Measurements from ENCODE around the gene PLOD2.

PLOD2 gene

DNA sequence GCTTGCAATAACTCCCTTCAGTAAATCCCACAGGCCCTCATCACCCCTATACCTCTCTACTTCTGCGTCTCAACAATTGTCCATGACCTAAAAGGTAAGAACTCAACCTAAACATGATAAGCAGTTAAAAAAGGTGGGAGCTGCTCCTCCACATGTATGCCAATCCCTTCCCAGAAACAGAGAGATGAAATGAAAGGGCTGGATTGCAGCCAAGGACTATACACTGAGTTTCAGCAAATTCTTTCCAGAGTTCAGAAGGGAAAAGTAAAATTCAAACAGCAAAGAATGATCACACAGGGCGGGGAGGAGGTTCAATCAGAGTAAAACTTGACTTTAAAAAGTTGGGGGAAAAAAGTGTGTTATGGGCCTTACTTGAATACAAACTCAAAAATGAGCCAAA is 27.5 kb downstream of the PLOD2 start:
- no peak for TF ChIP-seq POLR2A (IDR thresholded peaks at IDR 0.05; ENCODE audit: low read depth, low read length)
- no peak for TF ChIP-seq SPI1 (IDR thresholded peaks at IDR 0.05; ENCODE audit: low read depth, low read length)
- no peak for TF ChIP-seq PAX5 (IDR thresholded peaks at IDR 0.05; ENCODE audit: insufficient read depth, low read length, severe bottlenecking)
- no peak for TF ChIP-seq POLR2AphosphoS5 (IDR thresholded peaks at IDR 0.05; ENCODE audit: low read depth, low read length)
- TF ChIP-seq TAF1 (IDR thresholded peaks at IDR 0.05; ENCODE audit: low read depth, low read length), result no peak
- no peak for TF ChIP-seq POU2F2 (IDR thresholded peaks at IDR 0.05; ENCODE audit: low read depth, low read length)
- DNase-seq (ENCODE audit: insufficient read length, low spot score), result no peak
- FAIRE-seq, result no peak

DNA sequence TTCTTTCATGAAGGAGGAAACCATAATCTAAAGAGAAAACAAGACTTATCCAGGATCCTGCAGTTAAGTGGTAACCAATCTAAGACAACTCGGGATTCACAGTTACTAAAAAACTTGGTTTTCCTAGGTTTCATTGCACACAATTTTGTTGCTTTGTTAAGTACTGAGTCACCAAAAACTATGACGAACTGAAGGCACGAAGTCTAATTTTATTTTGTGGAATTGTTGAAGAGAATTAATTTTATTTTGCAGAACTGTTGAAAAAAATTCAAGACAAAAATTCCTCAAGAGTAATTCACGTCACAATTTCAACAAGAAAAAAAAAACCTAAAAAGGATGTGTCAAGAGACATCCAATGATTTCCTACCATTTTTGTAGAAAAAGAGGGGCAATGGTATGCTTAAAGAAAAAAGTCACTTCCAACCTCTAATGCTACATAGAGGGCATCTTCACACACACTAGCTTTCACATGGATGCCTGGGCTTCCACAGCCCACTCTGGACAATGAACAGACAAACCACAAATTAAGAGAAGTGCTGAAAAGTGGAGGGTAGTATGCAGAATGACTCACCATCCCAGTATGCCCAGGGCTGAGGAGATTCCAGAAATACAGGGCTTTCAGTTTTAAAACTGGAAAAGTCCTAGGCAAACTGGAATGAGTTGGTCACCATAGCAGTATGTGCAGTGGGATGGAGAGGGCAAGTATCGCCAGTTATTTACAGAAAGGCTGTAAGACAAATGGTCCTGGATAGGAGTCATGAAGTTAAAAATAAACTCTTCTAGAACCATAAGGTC is 29.2 kb downstream of the PLOD2 start:
- no peak for TF ChIP-seq PAX5 (IDR thresholded peaks at IDR 0.05; ENCODE audit: insufficient read depth, low read length, severe bottlenecking)
- FAIRE-seq (no peak), DNase-seq (ENCODE audit: insufficient read length, low spot score) (no peak)

DNA sequence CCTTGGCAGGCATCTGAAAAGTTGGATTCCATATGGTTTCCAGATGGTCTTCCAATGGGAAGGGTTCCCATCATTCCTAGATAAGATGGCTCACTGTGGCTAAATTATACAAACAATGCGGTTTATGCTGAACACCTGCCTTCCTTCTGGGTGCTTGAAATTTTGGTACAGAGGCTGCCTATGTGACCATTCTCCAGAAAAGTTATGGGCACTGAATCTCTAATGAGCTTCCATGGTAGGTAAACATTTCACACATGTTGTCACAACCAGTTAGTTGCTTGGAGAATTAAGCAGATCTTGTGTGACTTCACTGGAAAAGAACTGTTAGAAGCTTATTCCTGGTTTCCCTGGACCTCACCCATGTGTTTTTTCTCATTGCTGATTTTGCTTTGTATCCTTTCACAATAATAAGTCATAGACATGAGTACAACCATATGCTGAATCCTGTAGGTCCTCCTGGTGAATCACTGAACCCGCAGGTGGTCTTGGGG is 30.1 kb downstream of the PLOD2 start:
- FAIRE-seq, result no peak
- no peak for DNase-seq (ENCODE audit: insufficient read length, low spot score)
- TF ChIP-seq POLR2AphosphoS5 (IDR thresholded peaks at IDR 0.05; ENCODE audit: low read depth, low read length) (no peak), POU2F2 (IDR thresholded peaks at IDR 0.05; ENCODE audit: low read depth, low read length) (no peak), SPI1 (IDR thresholded peaks at IDR 0.05; ENCODE audit: low read depth, low read length) (no peak), POLR2A (IDR thresholded peaks at IDR 0.05; ENCODE audit: low read depth, low read length) (no peak), PAX5 (IDR thresholded peaks at IDR 0.05; ENCODE audit: insufficient read depth, low read length, severe bottlenecking) (no peak), TAF1 (IDR thresholded peaks at IDR 0.05; ENCODE audit: low read depth, low read length) (no peak)

DNA sequence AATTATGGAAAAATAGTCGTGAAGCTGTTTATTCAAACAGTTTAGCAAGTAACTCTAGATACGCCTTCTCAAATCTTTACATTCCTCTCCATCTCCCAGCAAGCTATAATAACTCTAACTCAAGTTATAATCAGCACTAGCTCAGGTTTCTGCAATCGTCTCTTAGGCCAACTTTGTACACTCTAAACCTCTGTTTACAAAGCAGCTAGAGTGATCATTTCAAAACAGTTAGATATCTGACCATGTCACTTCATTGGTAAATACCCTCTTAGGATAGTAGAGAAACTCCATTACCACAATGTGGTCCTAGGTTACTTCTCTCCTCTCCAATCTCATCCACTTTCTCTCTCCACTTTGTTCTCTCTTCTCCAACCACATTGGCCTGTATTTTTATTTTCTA is 31.2 kb downstream of the PLOD2 start:
- no peak for TF ChIP-seq PAX5 (IDR thresholded peaks at IDR 0.05; ENCODE audit: insufficient read depth, low read length, severe bottlenecking)
- TF ChIP-seq POU2F2 (IDR thresholded peaks at IDR 0.05; ENCODE audit: low read depth, low read length), result no peak
- TF ChIP-seq POLR2A (IDR thresholded peaks at IDR 0.05; ENCODE audit: low read depth, low read length), result no peak
- TF ChIP-seq SPI1 (IDR thresholded peaks at IDR 0.05; ENCODE audit: low read depth, low read length), result no peak
- TF ChIP-seq POLR2AphosphoS5 (IDR thresholded peaks at IDR 0.05; ENCODE audit: low read depth, low read length), result no peak
- TF ChIP-seq TAF1 (IDR thresholded peaks at IDR 0.05; ENCODE audit: low read depth, low read length), result no peak
- FAIRE-seq (no peak), DNase-seq (ENCODE audit: insufficient read length, low spot score) (no peak)

DNA sequence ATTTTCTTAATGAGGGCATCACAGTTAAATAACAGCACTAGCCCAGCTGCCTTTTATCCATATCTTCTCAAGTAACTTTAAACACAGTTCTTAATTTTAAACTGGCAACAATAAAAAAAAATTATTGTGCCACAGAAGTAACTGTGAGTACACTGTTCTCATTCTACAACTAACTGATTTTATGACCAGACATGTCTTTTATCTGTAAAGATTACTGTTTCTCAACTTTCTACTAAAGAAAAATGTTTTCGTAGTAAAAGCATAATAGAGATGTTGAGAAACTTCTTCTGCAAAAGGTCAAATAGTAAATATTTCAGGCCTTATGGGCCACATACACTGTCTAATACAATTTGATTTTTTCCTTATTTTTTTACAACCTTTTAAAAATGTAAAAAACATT is 32.0 kb downstream of the PLOD2 start:
- TF ChIP-seq PAX5 (IDR thresholded peaks at IDR 0.05; ENCODE audit: insufficient read depth, low read length, severe bottlenecking) (no peak), SPI1 (IDR thresholded peaks at IDR 0.05; ENCODE audit: low read depth, low read length) (no peak), POU2F2 (IDR thresholded peaks at IDR 0.05; ENCODE audit: low read depth, low read length) (no peak), POLR2AphosphoS5 (IDR thresholded peaks at IDR 0.05; ENCODE audit: low read depth, low read length) (no peak), POLR2A (IDR thresholded peaks at IDR 0.05; ENCODE audit: low read depth, low read length) (no peak), TAF1 (IDR thresholded peaks at IDR 0.05; ENCODE audit: low read depth, low read length) (no peak)
- no peak for DNase-seq (ENCODE audit: insufficient read length, low spot score)
- no peak for FAIRE-seq

DNA sequence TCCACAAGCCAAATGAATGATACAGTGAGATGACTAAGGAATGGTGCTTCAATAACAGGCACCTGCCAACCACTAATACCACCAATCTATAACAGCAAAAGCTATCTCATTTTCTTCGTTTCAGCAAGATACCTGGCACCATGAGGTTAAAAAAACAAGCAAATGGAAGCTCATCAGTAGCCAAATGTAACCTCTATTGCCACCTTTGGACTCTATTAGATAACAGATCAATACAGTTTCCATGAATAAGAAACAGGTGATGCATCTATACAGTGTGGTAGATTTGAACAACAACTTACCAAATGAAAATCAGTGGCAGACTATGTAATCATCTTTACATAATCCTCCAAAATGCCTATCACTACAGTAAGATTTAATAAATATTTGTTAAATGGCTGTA is 32.8 kb downstream of the PLOD2 start:
- TF ChIP-seq TAF1 (IDR thresholded peaks at IDR 0.05; ENCODE audit: low read depth, low read length) (no peak), POU2F2 (IDR thresholded peaks at IDR 0.05; ENCODE audit: low read depth, low read length) (no peak), PAX5 (IDR thresholded peaks at IDR 0.05; ENCODE audit: insufficient read depth, low read length, severe bottlenecking) (no peak), POLR2AphosphoS5 (IDR thresholded peaks at IDR 0.05; ENCODE audit: low read depth, low read length) (no peak)

DNA sequence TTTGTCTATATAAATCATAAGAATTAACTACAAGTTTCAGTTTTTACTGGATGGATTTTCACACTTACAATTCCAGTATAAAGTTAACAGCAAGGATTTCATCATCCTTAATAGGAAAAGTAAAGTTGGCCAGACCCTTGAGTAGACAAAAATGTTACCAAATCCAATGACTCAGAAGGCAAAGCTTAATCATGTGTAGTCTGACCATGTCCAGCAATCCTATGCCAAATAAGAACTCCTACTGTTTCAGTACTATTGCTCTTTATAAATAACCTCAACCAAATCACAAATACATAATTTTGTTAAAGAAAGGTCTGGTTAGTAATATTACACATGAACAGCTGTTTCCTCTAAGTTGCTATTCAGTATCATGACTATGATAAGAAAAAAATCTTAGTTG is 35.0 kb downstream of the PLOD2 start:
- TF ChIP-seq POLR2A (IDR thresholded peaks at IDR 0.05; ENCODE audit: low read depth, low read length), result no peak
- no peak for TF ChIP-seq TAF1 (IDR thresholded peaks at IDR 0.05; ENCODE audit: low read depth, low read length)
- no peak for TF ChIP-seq POLR2AphosphoS5 (IDR thresholded peaks at IDR 0.05; ENCODE audit: low read depth, low read length)
- TF ChIP-seq SPI1 (IDR thresholded peaks at IDR 0.05; ENCODE audit: low read depth, low read length), result no peak
- TF ChIP-seq PAX5 (IDR thresholded peaks at IDR 0.05; ENCODE audit: insufficient read depth, low read length, severe bottlenecking), result no peak
- TF ChIP-seq POU2F2 (IDR thresholded peaks at IDR 0.05; ENCODE audit: low read depth, low read length), result no peak
- FAIRE-seq, result no peak
- DNase-seq (ENCODE audit: insufficient read length, low spot score), result no peak

More for the DNA sequence above, 32.8 kb downstream of the PLOD2 start:
- FAIRE-seq (no peak), DNase-seq (ENCODE audit: insufficient read length, low spot score) (no peak)

DNA sequence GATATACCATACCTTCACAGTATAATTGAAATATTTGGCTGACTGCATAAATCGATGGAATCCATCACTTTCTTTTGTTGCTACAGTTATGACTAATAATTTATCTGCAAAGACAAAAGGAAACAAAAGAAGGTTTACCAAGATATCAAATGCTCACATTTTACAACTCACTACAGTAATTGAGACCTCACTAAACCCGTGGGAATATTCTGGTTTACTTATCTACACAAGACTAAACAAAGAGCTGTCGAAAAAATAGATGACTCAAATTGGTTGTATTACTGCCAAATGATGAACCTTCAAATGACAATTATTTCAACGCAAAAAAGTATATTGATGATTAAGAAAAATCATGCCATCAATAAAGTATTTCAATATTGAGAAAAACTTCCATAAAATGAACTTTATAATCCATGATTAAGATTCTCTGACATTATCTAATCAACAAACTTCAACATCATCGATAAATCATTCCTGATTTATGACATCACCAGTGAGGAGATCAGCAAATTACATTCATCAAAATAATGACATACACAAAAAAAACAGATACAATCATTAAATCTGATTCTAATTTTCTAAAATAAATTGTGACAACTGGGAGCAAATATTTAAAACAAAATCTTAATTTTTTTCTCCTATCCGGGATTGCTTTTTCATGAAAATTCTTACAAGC is 36.7 kb downstream of the PLOD2 start:
- DNase-seq (ENCODE audit: insufficient read length, low spot score) (no peak), FAIRE-seq (no peak)
- TF ChIP-seq POLR2A (IDR thresholded peaks at IDR 0.05; ENCODE audit: low read depth, low read length) (no peak), POLR2AphosphoS5 (IDR thresholded peaks at IDR 0.05; ENCODE audit: low read depth, low read length) (no peak), TAF1 (IDR thresholded peaks at IDR 0.05; ENCODE audit: low read depth, low read length) (no peak), PAX5 (IDR thresholded peaks at IDR 0.05; ENCODE audit: insufficient read depth, low read length, severe bottlenecking) (no peak), SPI1 (IDR thresholded peaks at IDR 0.05; ENCODE audit: low read depth, low read length) (no peak)

DNA sequence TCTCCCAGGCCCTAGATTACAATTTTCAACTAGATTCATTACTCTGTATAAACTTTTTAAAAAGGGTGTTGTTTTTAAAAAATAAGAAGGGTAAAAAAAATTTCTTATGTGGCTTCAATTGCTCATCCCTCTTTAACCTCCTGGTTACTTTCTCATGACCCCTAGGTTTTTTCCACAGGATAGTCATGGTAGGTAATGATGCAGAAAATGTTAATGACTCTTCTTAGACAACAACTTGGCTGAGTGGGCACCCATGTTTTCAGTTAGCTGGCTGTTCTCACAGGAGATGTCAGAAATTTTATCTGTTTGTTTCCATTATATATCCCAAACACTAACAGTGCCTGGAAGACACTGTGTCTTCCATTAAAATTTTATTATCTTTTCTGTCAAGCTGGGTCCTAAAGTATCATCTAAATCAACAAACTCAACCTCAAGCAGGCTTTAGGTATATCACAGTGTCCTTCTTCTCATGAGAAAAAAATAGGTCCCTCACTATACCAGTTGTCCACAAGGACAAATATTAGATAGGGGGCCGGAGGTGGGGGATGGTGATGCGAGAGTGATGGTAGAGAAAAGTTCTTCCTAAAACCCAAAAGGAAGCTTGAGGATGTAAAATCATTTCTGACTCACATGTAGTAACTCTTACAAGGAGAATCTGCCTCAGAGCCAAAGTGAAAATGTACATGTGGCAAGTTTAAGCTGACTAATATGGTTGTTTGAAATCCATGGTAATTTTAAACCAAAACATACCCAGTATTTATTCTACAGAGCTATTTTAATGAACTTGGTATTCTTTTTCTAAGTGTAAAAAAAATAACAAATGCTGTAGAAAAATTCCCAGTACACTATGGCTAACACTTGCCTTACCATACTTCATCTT is 43.3 kb downstream of the PLOD2 start:
- FAIRE-seq, result no peak
- DNase-seq (ENCODE audit: insufficient read length, low spot score), result no peak
- no peak for TF ChIP-seq TAF1 (IDR thresholded peaks at IDR 0.05; ENCODE audit: low read depth, low read length)
- no peak for TF ChIP-seq POLR2AphosphoS5 (IDR thresholded peaks at IDR 0.05; ENCODE audit: low read depth, low read length)
- no peak for TF ChIP-seq SPI1 (IDR thresholded peaks at IDR 0.05; ENCODE audit: low read depth, low read length)
- TF ChIP-seq POLR2A (IDR thresholded peaks at IDR 0.05; ENCODE audit: low read depth, low read length), result no peak
- no peak for TF ChIP-seq POU2F2 (IDR thresholded peaks at IDR 0.05; ENCODE audit: low read depth, low read length)
- no peak for TF ChIP-seq PAX5 (IDR thresholded peaks at IDR 0.05; ENCODE audit: insufficient read depth, low read length, severe bottlenecking)
